PC-9 (cell line): Measurements from ENCODE around the gene PIK3R4. TPM values are rescaled to one million over a fixed set of nuclear protein-coding genes. Genes with fewer than 3 reads are reported as not detected.

ENCODE experiments used
- BruUV-seq: library from RNA; stranded (reverse); fragments of 400-500 nt; replicated peaks from 2 replicates; lab custom pipeline; 2021; lab: Mats Ljungman, UMichigan
- CTCF ChIA-PET: fragments of 300-600 bp; sonication (Branson Sonifier 250); formaldehyde crosslinking; loops from one replicate; lab custom pipeline; 2022; ENCODE audit warnings: antibody characterized with exemption; lab: Charles Lee
- POLR2A ChIA-PET: fragments of 300-600 bp; sonication (Branson Sonifier 250); formaldehyde crosslinking; loops from one replicate; lab custom pipeline; 2022; ENCODE audit warnings: antibody characterized with exemption; ENCODE audit not compliant: unreplicated experiment; lab: Charles Lee
- DNase-seq, 2 experiments: peaks; one replicate each; pipeline versions ENCODE4 v3.0.0 to v3.0.0-alpha.2; 2015 to 2022; ENCODE audit warnings: mixed read lengths in 1 of 2
- H2AFZ ChIP-seq: fragments of 200-600 bp; sonication (generic); 2 replicates; pipeline ENCODE4 v1.8.1; 2017; ENCODE audit warnings: antibody characterized with exemption
- H3F3A ChIP-seq: fragments of 200-600 bp; sonication (generic); 2 replicates; pipeline ENCODE4 v1.8.1; 2017; ENCODE audit warnings: antibody characterized with exemption, mild to moderate bottlenecking, low read depth; ENCODE audit not compliant: insufficient read depth
- H3K27ac ChIP-seq: fragments of 200-600 bp; sonication (generic); 2 replicates; pipeline ENCODE4 v1.6.1; 2016; ENCODE audit warnings: mixed run types
- H3K27me3 ChIP-seq: fragments of 200-600 bp; sonication (generic); 2 replicates; pipeline ENCODE4 v1.6.1; 2016; ENCODE audit warnings: low read depth, mixed run types; ENCODE audit not compliant: insufficient read depth
- H3K36me3 ChIP-seq: fragments of 200-600 bp; sonication (generic); 2 replicates; pipeline ENCODE4 v1.6.1; 2016; ENCODE audit warnings: low read depth, mixed run types
- H3K4me1 ChIP-seq: fragments of 200-600 bp; sonication (generic); replicated peaks from 2 replicates; pipeline ENCODE4 v1.6.1; 2016; ENCODE audit warnings: mixed run types; ENCODE audit not compliant: insufficient read depth
- H3K4me2 ChIP-seq: fragments of 200-600 bp; sonication (generic); 2 replicates; pipeline ENCODE4 v1.6.1; 2017; ENCODE audit warnings: mixed run types
- H3K4me3 ChIP-seq: fragments of 200-600 bp; sonication (generic); 2 replicates; pipeline ENCODE4 v1.6.1; 2016; ENCODE audit warnings: mixed run types
- H3K79me2 ChIP-seq: fragments of 200-600 bp; sonication (generic); 2 replicates; pipeline ENCODE4 v1.6.1; 2017; ENCODE audit warnings: low read depth, mixed run types
- H3K9me2 ChIP-seq: fragments of 200-600 bp; sonication (generic); 2 replicates; pipeline ENCODE4 v1.8.1; 2017; ENCODE audit warnings: mild to moderate bottlenecking; ENCODE audit not compliant: insufficient read depth
- H3K9me3 ChIP-seq: fragments of 200-600 bp; sonication (generic); 2 replicates; pipeline ENCODE4 v1.8.1; 2016; ENCODE audit warnings: low read depth; ENCODE audit not compliant: insufficient read depth
- H4K20me1 ChIP-seq: fragments of 200-600 bp; sonication (generic); 2 replicates; pipeline ENCODE4 v1.8.1; 2017; ENCODE audit not compliant: insufficient read depth
- EZH2 ChIP-seq: fragments of 200-600 bp; sonication (generic); IDR thresholded peaks from 2 replicates; pipeline ENCODE4 v1.8.0; 2017; ENCODE audit warnings: antibody characterized with exemption, low read depth
- intact Hi-C: fragments of 100-400 bp; cut with micrococcal nuclease; formaldehyde crosslinking; loops from one replicate; pipeline ENCODE4 v1.10.0; 2022; ENCODE audit not compliant: unreplicated experiment
- total RNA-seq: library from RNA; stranded (reverse); gene quantifications from 2 replicates; pipeline ENCODE4 v1.2.3, GENCODE V29; 2021
- TF ChIP-seq, protein P1 (sequence below): fragments of 200-600 bp; sonication (generic); conservative IDR thresholded peaks from 2 replicates; pipeline ENCODE4 v1.6.1; 2017; ENCODE audit warnings: mixed run types, antibody characterized with exemption, mild to moderate bottlenecking, moderate library complexity

The PIK3R4 gene
- total RNA-seq, 1 experiment from 2014 or later: 35.2 TPM

DNA sequence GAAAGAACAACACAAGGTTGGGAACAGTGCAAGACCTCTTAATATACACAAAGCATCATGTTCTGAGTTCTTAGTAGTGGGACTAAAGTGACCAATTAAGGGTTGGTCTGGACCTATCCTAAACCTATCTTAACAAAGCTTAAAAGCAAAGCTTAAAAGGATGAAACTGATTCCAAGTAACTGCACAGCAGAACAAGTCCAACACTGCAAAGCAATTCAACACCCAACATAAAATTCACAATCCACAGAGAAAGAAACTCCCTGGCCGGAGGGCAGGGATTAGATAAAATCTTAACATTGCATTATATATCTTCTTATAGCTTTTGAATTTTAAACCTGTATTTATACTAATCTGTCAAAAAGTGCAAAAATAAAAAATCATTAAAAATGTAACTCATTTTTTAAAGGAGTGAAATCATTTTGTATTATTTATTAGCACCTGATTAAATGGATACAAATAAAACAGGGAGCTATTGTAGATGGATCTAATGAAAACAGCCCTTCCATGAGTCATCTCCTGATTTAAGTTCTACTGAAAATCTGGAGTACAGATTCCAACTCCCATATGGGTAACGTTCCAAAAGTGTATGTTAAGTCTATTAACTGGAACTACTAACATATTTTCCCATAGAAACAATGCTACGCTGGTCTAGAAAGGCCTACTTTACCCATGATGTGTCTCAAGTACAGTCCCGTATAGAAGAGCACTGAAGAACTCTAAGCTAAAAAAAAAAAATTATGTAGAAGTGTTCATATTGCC lies 34.9 kb downstream of the PIK3R4 start:
- Histone ChIP-seq H3K9me2 (no peaks in the 10 kb centered on the region), H4K20me1 (no peaks in the 10 kb centered on the region; the same call in 1 of the 2 replicates), H3K4me2 (no peak overlapping the region), H3K9me3 (no peaks in the 10 kb centered on the region), H3K4me3 (no peak overlapping the region), H3K36me3 (0 out of 2 replicates have a peak, but pooled peaks cover 6% of the 10 kb centered on the region), H3K79me2 (no peaks in the 10 kb centered on the region), H2AFZ (no peak overlapping the region), H3K27ac (no peak overlapping the region), H3F3A (no peaks in the 10 kb centered on the region), H3K27me3 (no peaks in the 10 kb centered on the region), H3K4me1 (no peaks in the 10 kb centered on the region)
- ChIA-PET CTCF (no interaction called here), POLR2A (no interaction called here)
- TF ChIP-seq EZH2: no peak
- TF ChIP-seq, protein P1, sequence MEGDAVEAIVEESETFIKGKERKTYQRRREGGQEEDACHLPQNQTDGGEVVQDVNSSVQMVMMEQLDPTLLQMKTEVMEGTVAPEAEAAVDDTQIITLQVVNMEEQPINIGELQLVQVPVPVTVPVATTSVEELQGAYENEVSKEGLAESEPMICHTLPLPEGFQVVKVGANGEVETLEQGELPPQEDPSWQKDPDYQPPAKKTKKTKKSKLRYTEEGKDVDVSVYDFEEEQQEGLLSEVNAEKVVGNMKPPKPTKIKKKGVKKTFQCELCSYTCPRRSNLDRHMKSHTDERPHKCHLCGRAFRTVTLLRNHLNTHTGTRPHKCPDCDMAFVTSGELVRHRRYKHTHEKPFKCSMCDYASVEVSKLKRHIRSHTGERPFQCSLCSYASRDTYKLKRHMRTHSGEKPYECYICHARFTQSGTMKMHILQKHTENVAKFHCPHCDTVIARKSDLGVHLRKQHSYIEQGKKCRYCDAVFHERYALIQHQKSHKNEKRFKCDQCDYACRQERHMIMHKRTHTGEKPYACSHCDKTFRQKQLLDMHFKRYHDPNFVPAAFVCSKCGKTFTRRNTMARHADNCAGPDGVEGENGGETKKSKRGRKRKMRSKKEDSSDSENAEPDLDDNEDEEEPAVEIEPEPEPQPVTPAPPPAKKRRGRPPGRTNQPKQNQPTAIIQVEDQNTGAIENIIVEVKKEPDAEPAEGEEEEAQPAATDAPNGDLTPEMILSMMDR: no peak
- intact Hi-C loops: no loop called here
- no peak for DNase-seq
- BruUV-seq: no TSS peak

DNA sequence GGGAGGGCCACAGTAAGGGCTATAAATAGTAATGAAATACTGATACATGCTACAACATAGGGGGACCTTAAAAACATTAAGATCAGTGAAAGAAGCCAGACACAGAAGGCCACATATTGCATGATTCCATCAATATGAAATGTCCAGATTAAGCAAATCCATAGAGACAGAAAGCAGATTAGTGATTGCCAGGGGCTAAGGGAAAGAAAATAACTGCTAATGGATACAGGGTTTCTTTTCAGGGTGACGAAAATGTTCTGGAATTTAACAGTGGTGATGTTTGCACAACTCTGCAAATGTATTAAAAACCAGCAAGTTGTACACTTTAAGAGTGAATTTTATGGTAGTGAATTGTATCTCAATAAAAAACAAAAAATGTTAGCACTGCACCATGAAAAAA lies 37.0 kb downstream of the PIK3R4 start:
- H4K20me1 ChIP-seq: no peaks in the 10 kb centered on the region; the same call in 1 of the 2 replicates
- H3K27me3 ChIP-seq: no peaks in the 10 kb centered on the region
- H3K9me3 ChIP-seq: no peaks in the 10 kb centered on the region
- no peak for TF ChIP-seq EZH2
- H3K9me2 ChIP-seq: no peaks in the 10 kb centered on the region
- no peak for DNase-seq
- H3F3A ChIP-seq: no peaks in the 10 kb centered on the region
- no peak overlapping the region for H3K27ac ChIP-seq
- H2AFZ ChIP-seq: no peak overlapping the region
- H3K4me2 ChIP-seq: no peak overlapping the region
- no peak overlapping the region for H3K4me3 ChIP-seq
- no peaks in the 10 kb centered on the region for H3K36me3 ChIP-seq
- H3K79me2 ChIP-seq: no peaks in the 10 kb centered on the region
- ChIA-PET CTCF (no interaction called here), POLR2A (no interaction called here)
- intact Hi-C loops: loop anchor here (10.0 kb wide), 1 partner anchor 315 kb away; the partner anchor contains the start of genes ASTE1 and NEK11
- BruUV-seq: no TSS peak
- 0 out of 2 replicates have a peak, but pooled peaks cover 9% of the 10 kb centered on the region for H3K4me1 ChIP-seq

DNA sequence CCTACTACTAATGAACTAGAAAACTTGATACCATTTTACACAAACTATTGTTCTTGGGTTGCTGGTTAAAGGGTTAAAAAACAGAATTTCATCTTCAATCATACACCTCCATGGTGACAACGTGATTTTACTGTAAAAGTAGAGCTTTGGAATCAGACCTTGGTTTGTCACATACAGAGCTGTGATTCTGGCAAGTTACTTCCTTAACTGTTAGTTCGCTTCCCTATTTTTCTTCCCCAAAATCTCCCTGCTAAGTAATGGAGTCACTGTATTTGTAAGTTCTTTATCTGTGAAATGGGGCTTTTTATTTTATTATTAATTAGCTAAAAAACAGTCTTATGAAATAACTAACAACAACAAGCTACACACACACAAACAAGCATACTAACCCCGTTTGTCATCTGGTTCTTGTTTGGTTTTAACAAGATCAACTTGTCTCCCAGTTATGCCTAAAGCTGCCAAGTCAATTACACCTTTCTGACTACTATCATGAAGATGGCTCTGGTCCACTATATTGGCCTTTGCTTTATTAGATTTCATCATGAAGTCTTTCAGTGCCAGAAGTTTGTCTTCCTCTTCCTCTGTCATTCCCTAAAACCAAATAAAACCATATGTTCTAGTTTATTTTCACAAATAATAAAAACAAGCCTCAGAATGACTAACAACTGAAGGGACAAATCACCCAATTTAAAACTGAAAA lies 38.6 kb downstream of the PIK3R4 start:
- Histone ChIP-seq H3F3A (no peaks in the 10 kb centered on the region), H3K36me3 (peaks cover 10% of the 10 kb centered on the region; the same call in 1 of the 2 replicates), H3K9me3 (no peaks in the 10 kb centered on the region), H3K9me2 (no peaks in the 10 kb centered on the region), H3K27me3 (no peaks in the 10 kb centered on the region), H3K79me2 (no peaks in the 10 kb centered on the region), H2AFZ (no peak overlapping the region), H3K4me2 (no peak overlapping the region), H3K4me3 (no peak overlapping the region), H3K4me1 (0 out of 2 replicates have a peak, but pooled peaks cover 9% of the 10 kb centered on the region), H4K20me1 (no peaks in the 10 kb centered on the region; the same call in 1 of the 2 replicates), H3K27ac (no peak overlapping the region)
- DNase-seq: no peak
- TF ChIP-seq, protein P1: no peak
- TF ChIP-seq EZH2: no peak
- ChIA-PET POLR2A (interaction anchor here (0.5 kb wide), 1 partner anchor 202 kb away, joined by 4 read pairs; no protein-coding TSS in a partner anchor), CTCF (no interaction called here)
- no TSS peak for BruUV-seq
- intact Hi-C loops: loop anchor here (10.0 kb wide), 1 partner anchor 317 kb away; the partner anchor contains the start of genes ASTE1 and NEK11
